HEK293 (cell line): ENCODE measurements around the gene FBXO5.

Experiments
- HOXA7 ChIP-seq: sonication (generic); formaldehyde crosslinking; IDR thresholded peaks from 2 replicates; pipeline ENCODE4 v1.8.1; 2022; ENCODE audit warnings: missing genetic modification reagents, borderline replicate concordance
- MYNN ChIP-seq: fragments of 450-650 bp; formaldehyde crosslinking; IDR thresholded peaks from 2 replicates; pipeline ENCODE4 v1.5.1; 2016; ENCODE audit warnings: missing biosample characterization, missing genetic modification characterization, borderline replicate concordance
- RBAK ChIP-seq: fragments of 450-650 bp; formaldehyde crosslinking; IDR thresholded peaks from 2 replicates; pipeline ENCODE4 v1.5.1; 2016; ENCODE audit warnings: missing biosample characterization, missing genetic modification characterization
- SP7 ChIP-seq: fragments of 450-650 bp; formaldehyde crosslinking; IDR thresholded peaks from 2 replicates; pipeline ENCODE4 v1.5.1; 2016; ENCODE audit warnings: missing biosample characterization, missing genetic modification characterization
- YY1 ChIP-seq: fragments of 450-650 bp; formaldehyde crosslinking; IDR thresholded peaks from 2 replicates; pipeline ENCODE4 v1.5.1; 2018; ENCODE audit warnings: missing biosample characterization, missing genetic modification characterization
- ZNF133 ChIP-seq: fragments of 450-650 bp; formaldehyde crosslinking; IDR thresholded peaks from 2 replicates; pipeline ENCODE4 v1.5.1; 2016; ENCODE audit warnings: missing biosample characterization, missing genetic modification characterization
- ZNF274 ChIP-seq, 2 experiments: fragments of 200-500 bp in 1 of 2; fragments of 450-650 bp in 1 of 2; sonication (Bioruptor generic) in 1 of 2; formaldehyde crosslinking in 1 of 2; IDR thresholded peaks; 2 replicates each; pipeline versions ENCODE4 v1.5.1 to v1.6.1; 2014 to 2016; ENCODE audit warnings: borderline replicate concordance in 1 of 2, inconsistent platforms in 1 of 2, low read length in 1 of 2, missing biosample characterization in 1 of 2, missing genetic modification characterization in 1 of 2
- ZNF433 ChIP-seq: fragments of 450-650 bp; formaldehyde crosslinking; IDR thresholded peaks from 2 replicates; pipeline ENCODE4 v1.5.1; 2016; ENCODE audit warnings: missing biosample characterization, missing genetic modification characterization, low read depth
- ZNF48 ChIP-seq: fragments of 450-650 bp; formaldehyde crosslinking; IDR thresholded peaks from 2 replicates; pipeline ENCODE4 v1.5.1; 2016; ENCODE audit warnings: missing biosample characterization, missing genetic modification characterization
- TF ChIP-seq, protein P1 (sequence below): fragments of 450-650 bp; formaldehyde crosslinking; IDR thresholded peaks from 2 replicates; pipeline ENCODE4 v1.5.1; 2016; ENCODE audit warnings: missing biosample characterization, missing genetic modification characterization
- TF ChIP-seq, protein P2 (sequence below): fragments of 450-650 bp; formaldehyde crosslinking; IDR thresholded peaks from 2 replicates; pipeline ENCODE4 v1.5.1; 2016; ENCODE audit warnings: missing biosample characterization, missing genetic modification characterization
- TF ChIP-seq, protein P3 (sequence below): fragments of 450-650 bp; formaldehyde crosslinking; IDR thresholded peaks from 2 replicates; pipeline ENCODE4 v1.5.1; 2016; ENCODE audit warnings: missing biosample characterization, missing genetic modification characterization

DNA sequence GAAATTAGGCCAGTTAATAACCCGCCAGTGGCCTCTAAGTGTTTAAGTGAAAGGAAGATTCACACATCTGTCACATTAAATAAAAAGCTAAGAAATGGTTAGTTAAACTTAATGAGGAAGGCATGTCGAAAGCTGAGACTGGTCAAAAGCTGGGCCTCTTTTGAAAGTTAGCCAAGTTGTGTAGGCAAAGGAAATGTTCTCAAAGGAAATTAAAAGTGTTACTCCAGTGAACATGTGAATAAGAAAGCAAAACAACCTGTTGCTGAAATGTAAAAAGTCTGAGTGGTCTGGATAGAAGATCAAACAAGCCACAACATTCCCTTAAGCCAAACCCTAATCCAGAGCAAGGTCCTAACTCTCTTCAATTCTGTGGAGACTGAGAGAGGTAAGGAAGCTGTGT lies 30.6 kb upstream of the FBXO5 start:
- TF ChIP-seq YY1 (tag by site-specific recombination): no peak
- TF ChIP-seq, protein P1, sequence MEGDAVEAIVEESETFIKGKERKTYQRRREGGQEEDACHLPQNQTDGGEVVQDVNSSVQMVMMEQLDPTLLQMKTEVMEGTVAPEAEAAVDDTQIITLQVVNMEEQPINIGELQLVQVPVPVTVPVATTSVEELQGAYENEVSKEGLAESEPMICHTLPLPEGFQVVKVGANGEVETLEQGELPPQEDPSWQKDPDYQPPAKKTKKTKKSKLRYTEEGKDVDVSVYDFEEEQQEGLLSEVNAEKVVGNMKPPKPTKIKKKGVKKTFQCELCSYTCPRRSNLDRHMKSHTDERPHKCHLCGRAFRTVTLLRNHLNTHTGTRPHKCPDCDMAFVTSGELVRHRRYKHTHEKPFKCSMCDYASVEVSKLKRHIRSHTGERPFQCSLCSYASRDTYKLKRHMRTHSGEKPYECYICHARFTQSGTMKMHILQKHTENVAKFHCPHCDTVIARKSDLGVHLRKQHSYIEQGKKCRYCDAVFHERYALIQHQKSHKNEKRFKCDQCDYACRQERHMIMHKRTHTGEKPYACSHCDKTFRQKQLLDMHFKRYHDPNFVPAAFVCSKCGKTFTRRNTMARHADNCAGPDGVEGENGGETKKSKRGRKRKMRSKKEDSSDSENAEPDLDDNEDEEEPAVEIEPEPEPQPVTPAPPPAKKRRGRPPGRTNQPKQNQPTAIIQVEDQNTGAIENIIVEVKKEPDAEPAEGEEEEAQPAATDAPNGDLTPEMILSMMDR: no peak
- TF ChIP-seq ZNF48 (tag by site-specific recombination): no peak
- TF ChIP-seq RBAK: no peak
- no peak for TF ChIP-seq HOXA7 (CRISPR knock-in tag)
- TF ChIP-seq ZNF274 (IDR thresholded peaks at IDR 0.05; ENCODE audit: low read length): no peak
- no peak for TF ChIP-seq ZNF274 (tag by site-specific recombination; IDR thresholded peaks at IDR 0.05; ENCODE audit: borderline replicate concordance)
- TF ChIP-seq ZNF433: no peak
- TF ChIP-seq ZNF133 (tag by site-specific recombination): no peak
- no peak for TF ChIP-seq MYNN
- TF ChIP-seq, protein P2, sequence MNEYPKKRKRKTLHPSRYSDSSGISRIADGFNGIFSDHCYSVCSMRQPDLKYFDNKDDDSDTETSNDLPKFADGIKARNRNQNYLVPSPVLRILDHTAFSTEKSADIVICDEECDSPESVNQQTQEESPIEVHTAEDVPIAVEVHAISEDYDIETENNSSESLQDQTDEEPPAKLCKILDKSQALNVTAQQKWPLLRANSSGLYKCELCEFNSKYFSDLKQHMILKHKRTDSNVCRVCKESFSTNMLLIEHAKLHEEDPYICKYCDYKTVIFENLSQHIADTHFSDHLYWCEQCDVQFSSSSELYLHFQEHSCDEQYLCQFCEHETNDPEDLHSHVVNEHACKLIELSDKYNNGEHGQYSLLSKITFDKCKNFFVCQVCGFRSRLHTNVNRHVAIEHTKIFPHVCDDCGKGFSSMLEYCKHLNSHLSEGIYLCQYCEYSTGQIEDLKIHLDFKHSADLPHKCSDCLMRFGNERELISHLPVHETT (tag by site-specific recombination): no peak
- TF ChIP-seq, protein P3, sequence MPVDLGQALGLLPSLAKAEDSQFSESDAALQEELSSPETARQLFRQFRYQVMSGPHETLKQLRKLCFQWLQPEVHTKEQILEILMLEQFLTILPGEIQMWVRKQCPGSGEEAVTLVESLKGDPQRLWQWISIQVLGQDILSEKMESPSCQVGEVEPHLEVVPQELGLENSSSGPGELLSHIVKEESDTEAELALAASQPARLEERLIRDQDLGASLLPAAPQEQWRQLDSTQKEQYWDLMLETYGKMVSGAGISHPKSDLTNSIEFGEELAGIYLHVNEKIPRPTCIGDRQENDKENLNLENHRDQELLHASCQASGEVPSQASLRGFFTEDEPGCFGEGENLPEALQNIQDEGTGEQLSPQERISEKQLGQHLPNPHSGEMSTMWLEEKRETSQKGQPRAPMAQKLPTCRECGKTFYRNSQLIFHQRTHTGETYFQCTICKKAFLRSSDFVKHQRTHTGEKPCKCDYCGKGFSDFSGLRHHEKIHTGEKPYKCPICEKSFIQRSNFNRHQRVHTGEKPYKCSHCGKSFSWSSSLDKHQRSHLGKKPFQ (tag by site-specific recombination): no peak
- TF ChIP-seq SP7 (tag by site-specific recombination): no peak
